ENCODE measurements around the gene CDPF1.
A peak's percentile ranks its signal among the peaks of the same experiment; 100 is the strongest.

CDPF1 gene

GRCh38 chr22:46250035-46250782, at the start of gene CDPF1:
CDPF1 (minus strand) TSS chr22:46250293; CDS start chr22:46248284, 2,009 bp downstream.
- DNase-seq (ENCODE audit: low read depth in 2 of 2), result peak; percentile 39 to 40

GRCh38 chr22:46299101-46299500, 49.0 kb upstream of the CDPF1 start:
- DNase-seq (ENCODE audit: low read depth in 2 of 2), result no peak

GRCh38 chr22:46297151-46297812, 47.2 kb upstream of the CDPF1 start:
- no peak for DNase-seq (ENCODE audit: low read depth in 2 of 2)

- DNase-seq (ENCODE audit: low read depth in 2 of 2), result peak; percentile 88
Measured at GRCh38 chr22:46296257-46297150, 46.4 kb upstream of the CDPF1 start, which contains the start of gene GTSE1. GTSE1 (plus strand) TSS chr22:46296870; CDS start chr22:46297401, 531 bp downstream.

- no peak for DNase-seq (ENCODE audit: low read depth in 2 of 2)
Measured at GRCh38 chr22:46295277-46295971, 45.3 kb upstream of the CDPF1 start.

GRCh38 chr22:46294784-46295183, 44.7 kb upstream of the CDPF1 start:
- no peak for DNase-seq (ENCODE audit: low read depth in 2 of 2)

- peak in 1 of 2 experiments; percentile 48 for DNase-seq (ENCODE audit: low read depth in 2 of 2)
Measured at GRCh38 chr22:46293577-46294260, 43.6 kb upstream of the CDPF1 start.

- no peak for DNase-seq (ENCODE audit: low read depth in 2 of 2)
Measured at GRCh38 chr22:46292732-46293131, 42.6 kb upstream of the CDPF1 start.

GRCh38 chr22:46292173-46292572, 42.1 kb upstream of the CDPF1 start:
- no peak for DNase-seq (ENCODE audit: low read depth in 2 of 2)

GRCh38 chr22:46290843-46291785, 41.0 kb upstream of the CDPF1 start:
- no peak for DNase-seq (ENCODE audit: low read depth in 2 of 2)

GRCh38 chr22:46290121-46290842, 40.2 kb upstream of the CDPF1 start:
- no peak for DNase-seq (ENCODE audit: low read depth in 2 of 2)

GRCh38 chr22:46289244-46289891, 39.3 kb upstream of the CDPF1 start:
- DNase-seq (ENCODE audit: low read depth in 2 of 2), result no peak

GRCh38 chr22:46288846-46289243, 38.8 kb upstream of the CDPF1 start:
- DNase-seq (ENCODE audit: low read depth in 2 of 2), result no peak

- DNase-seq (ENCODE audit: low read depth in 2 of 2), result no peak
Measured at GRCh38 chr22:46287873-46288751, 38.0 kb upstream of the CDPF1 start.

- DNase-seq (ENCODE audit: low read depth in 2 of 2), result no peak
Measured at GRCh38 chr22:46286941-46287872, 37.1 kb upstream of the CDPF1 start.

GRCh38 chr22:46286006-46286405, 35.9 kb upstream of the CDPF1 start:
- peak; percentile 42 to 45 for DNase-seq (ENCODE audit: low read depth in 2 of 2)

All from fibroblast of skin of left biceps (primary cell).